ENCODE data around the gene GNG4.
"Not testable (repeated sequence)": the region's sequence is repeated elsewhere in the genome, so short reads cannot be mapped to it uniquely, and the experiment has no call there.

DNA sequence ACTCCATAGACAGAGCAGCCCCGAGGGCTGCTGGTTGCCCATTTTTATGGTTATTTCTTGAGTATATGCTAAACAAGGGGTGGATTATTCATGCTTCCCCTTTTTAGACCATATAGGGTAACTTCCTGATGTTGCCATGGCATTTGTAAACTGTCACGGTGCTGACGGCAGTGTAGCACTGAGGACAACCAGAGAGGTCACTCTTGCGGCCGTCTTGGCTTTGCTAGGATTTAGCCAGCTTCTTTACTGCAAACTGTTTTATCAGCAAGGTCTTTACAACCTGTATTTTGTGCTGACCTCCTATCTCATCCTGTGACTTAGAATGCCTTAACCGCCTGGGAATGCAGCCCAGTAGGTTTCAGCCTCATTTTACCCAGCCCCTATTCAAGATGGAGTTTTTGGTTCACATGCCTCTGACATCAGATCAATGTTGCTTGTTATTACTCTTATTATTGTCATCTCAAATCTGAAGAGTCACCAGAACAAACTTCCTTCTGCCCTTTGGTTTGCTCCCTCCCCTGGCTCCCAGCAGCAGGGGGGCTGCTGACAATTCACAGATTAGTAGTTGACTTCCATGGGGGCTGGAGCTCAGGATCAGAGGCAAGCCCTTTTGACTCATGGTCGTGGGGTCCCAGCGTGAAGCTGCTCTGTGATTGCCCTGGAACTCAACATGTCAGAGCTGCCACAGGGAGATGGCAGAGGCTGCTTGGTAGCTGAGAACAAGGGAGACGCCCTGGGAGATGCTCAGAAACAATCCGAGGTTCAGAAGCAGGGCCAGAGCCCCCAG is 103.0 kb downstream of the GNG4 start:
- TF ChIP-seq CTCF, POLR2A (IDR thresholded peaks at IDR 0.05): not testable (repeated sequence)

Measured in breast epithelium (tissue), 3 donors.